Measurements from ENCODE around the gene REEP3.
"Not testable (repeated sequence)": the region's sequence is repeated elsewhere in the genome, so short reads cannot be mapped to it uniquely, and the experiment has no call there.

The REEP3 gene

GRCh38 chr10:63496561-63496960 lies 24.6 kb upstream of the REEP3 start:
- DNase-seq (ENCODE audit: low read depth): no peak
- no peak for TF ChIP-seq CTCF (IDR thresholded peaks at IDR 0.05; ENCODE audit: low read depth, low read length, missing control alignments)
- no peak overlapping the region for H3K4me3 ChIP-seq (ENCODE audit: low read depth, low read length)
- in situ Hi-C loops (cut with HindIII; ENCODE audit: low sequenced_read_pairs): loop anchor here (25.0 kb wide), 1 partner anchor 216 kb away; no protein-coding TSS in a partner anchor

- TF ChIP-seq CTCF (IDR thresholded peaks at IDR 0.05; ENCODE audit: low read depth, low read length, missing control alignments): no peak
- DNase-seq (ENCODE audit: low read depth): no peak
- no peak overlapping the region for H3K4me3 ChIP-seq (ENCODE audit: low read depth, low read length)
- in situ Hi-C loops (cut with HindIII; ENCODE audit: low sequenced_read_pairs): loop anchor here (25.0 kb wide), 1 partner anchor 215 kb away; no protein-coding TSS in a partner anchor
Observed at GRCh38 chr10:63497321-63497720, 23.9 kb upstream of the REEP3 start.

GRCh38 chr10:63498665-63499064 lies 22.5 kb upstream of the REEP3 start:
- DNase-seq (ENCODE audit: low read depth): no peak
- no peak for TF ChIP-seq CTCF (IDR thresholded peaks at IDR 0.05; ENCODE audit: low read depth, low read length, missing control alignments)
- H3K4me3 ChIP-seq (ENCODE audit: low read depth, low read length): no peak overlapping the region
- in situ Hi-C loops (cut with HindIII; ENCODE audit: low sequenced_read_pairs): loop anchor here (25.0 kb wide), 1 partner anchor 214 kb away; no protein-coding TSS in a partner anchor

GRCh38 chr10:63500551-63500950 lies 20.6 kb upstream of the REEP3 start:
- H3K4me3 ChIP-seq (ENCODE audit: low read depth, low read length); DNase-seq (ENCODE audit: low read depth); in situ Hi-C loops (cut with HindIII; ENCODE audit: low sequenced_read_pairs): not testable (repeated sequence)

- in situ Hi-C loops (cut with HindIII; ENCODE audit: low sequenced_read_pairs): no loop called here
- no peak overlapping the region for H3K4me3 ChIP-seq (ENCODE audit: low read depth, low read length)
- DNase-seq (ENCODE audit: low read depth): no peak
- no peak for TF ChIP-seq CTCF (IDR thresholded peaks at IDR 0.05; ENCODE audit: low read depth, low read length, missing control alignments)
Observed at GRCh38 chr10:63501954-63502353, 19.2 kb upstream of the REEP3 start.

GRCh38 chr10:63502832-63503231 lies 18.4 kb upstream of the REEP3 start:
- in situ Hi-C loops (cut with HindIII; ENCODE audit: low sequenced_read_pairs): no loop called here
- DNase-seq (ENCODE audit: low read depth): no peak
- no peak overlapping the region for H3K4me3 ChIP-seq (ENCODE audit: low read depth, low read length)
- TF ChIP-seq CTCF (IDR thresholded peaks at IDR 0.05; ENCODE audit: low read depth, low read length, missing control alignments): no peak

- no peak for TF ChIP-seq CTCF (IDR thresholded peaks at IDR 0.05; ENCODE audit: low read depth, low read length, missing control alignments)
- in situ Hi-C loops (cut with HindIII; ENCODE audit: low sequenced_read_pairs): no loop called here
- no peak for DNase-seq (ENCODE audit: low read depth)
- H3K4me3 ChIP-seq (ENCODE audit: low read depth, low read length): no peak overlapping the region
Observed at GRCh38 chr10:63503395-63503794, 17.8 kb upstream of the REEP3 start.

Measured in astrocyte of the cerebellum (primary cell).